HepG2 (cell line): ENCODE measurements around the gene ALDH3B2. TPM values are rescaled to one million over a fixed set of nuclear protein-coding genes. Genes with fewer than 3 reads are reported as not detected.

Source experiments
- CREM ChIP-seq, 2 experiments: sonication (generic) in 1 of 2; formaldehyde crosslinking in 1 of 2; IDR thresholded peaks; 2 replicates each; pipeline versions ENCODE4 v1.4.0 to v1.6.1; 2016 to 2020; ENCODE audit warnings: antibody characterized with exemption in 1 of 2, mild to moderate bottlenecking in 1 of 2, missing genetic modification reagents in 1 of 2
- DMAP1 ChIP-seq: IDR thresholded peaks from 2 replicates; pipeline ENCODE4 v1.6.1; 2016
- DR1 ChIP-seq: sonication (generic); formaldehyde crosslinking; IDR thresholded peaks from 2 replicates; pipeline ENCODE4 v1.8.0; 2021; ENCODE audit warnings: mild to moderate bottlenecking, missing genetic modification reagents, inconsistent platforms
- ELK4 ChIP-seq: sonication (generic); formaldehyde crosslinking; IDR thresholded peaks from 2 replicates; pipeline ENCODE4 v1.9.0; 2021; ENCODE audit warnings: missing genetic modification reagents, borderline replicate concordance
- GATA4 ChIP-seq: sonication (generic); IDR thresholded peaks from 2 replicates; pipeline ENCODE4 v1.6.1; 2016; ENCODE audit warnings: antibody characterized with exemption, low read depth, borderline replicate concordance
- HNRNPK ChIP-seq: fragments of 200-400 bp; formaldehyde crosslinking; IDR thresholded peaks from 2 replicates; pipeline ENCODE4 v1.6.1; 2018; ENCODE audit warnings: low read length, low read depth, moderate library complexity, mild to moderate bottlenecking; ENCODE audit not compliant: poor library complexity, severe bottlenecking
- JUNB ChIP-seq: sonication (generic); formaldehyde crosslinking; IDR thresholded peaks from 2 replicates; pipeline ENCODE4 v1.8.0; 2022; ENCODE audit warnings: missing genetic modification reagents, mild to moderate bottlenecking, borderline replicate concordance
- MAF1 ChIP-seq: sonication (generic); formaldehyde crosslinking; IDR thresholded peaks from 2 replicates; pipeline ENCODE4 v1.5.0; 2020; ENCODE audit warnings: missing genetic modification reagents, borderline replicate concordance
- NFYC ChIP-seq: IDR thresholded peaks from 2 replicates; pipeline ENCODE4 v1.6.1; 2016; ENCODE audit warnings: missing genetic modification reagents, missing compliant biosample characterization
- NR2F6 ChIP-seq, 2 experiments: IDR thresholded peaks; 2 replicates each; pipeline ENCODE4 v1.6.1; 2016; ENCODE audit warnings: antibody characterized with exemption in 1 of 2, mild to moderate bottlenecking in 1 of 2
- PITX1 ChIP-seq: sonication (generic); formaldehyde crosslinking; IDR thresholded peaks from 2 replicates; pipeline ENCODE4 v1.5.1; 2020; ENCODE audit warnings: mild to moderate bottlenecking, missing genetic modification reagents
- POLR2AphosphoS5 ChIP-seq: IDR thresholded peaks from 2 replicates; pipeline ENCODE4 v1.6.1; 2012; ENCODE audit warnings: low read depth, low read length
- SALL2 ChIP-seq: sonication (generic); formaldehyde crosslinking; IDR thresholded peaks from 2 replicates; pipeline ENCODE4 v1.8.1; 2023; ENCODE audit warnings: mild to moderate bottlenecking, missing genetic modification reagents, inconsistent platforms
- SAP130 ChIP-seq: IDR thresholded peaks from 2 replicates; pipeline ENCODE4 v1.6.1; 2016; ENCODE audit warnings: low read depth
- SP5 ChIP-seq: IDR thresholded peaks from 2 replicates; pipeline ENCODE4 v1.6.1; 2016; ENCODE audit warnings: low read depth, borderline replicate concordance
- TARDBP ChIP-seq: sonication (generic); formaldehyde crosslinking; IDR thresholded peaks from 2 replicates; pipeline ENCODE4 v1.8.0; 2022; ENCODE audit warnings: mild to moderate bottlenecking, missing genetic modification reagents
- THAP7 ChIP-seq: sonication (generic); formaldehyde crosslinking; IDR thresholded peaks from 2 replicates; pipeline ENCODE4 v1.8.1; 2023; ENCODE audit warnings: mild to moderate bottlenecking, missing genetic modification reagents
- ZNF362 ChIP-seq: sonication (generic); formaldehyde crosslinking; IDR thresholded peaks from 2 replicates; pipeline ENCODE4 v1.4.0; 2020; ENCODE audit warnings: missing genetic modification reagents, mild to moderate bottlenecking, borderline replicate concordance
- ZNF460 ChIP-seq: sonication (generic); formaldehyde crosslinking; IDR thresholded peaks from 2 replicates; pipeline ENCODE4 v1.5.1; 2020; ENCODE audit warnings: missing genetic modification reagents, mild to moderate bottlenecking, borderline replicate concordance
- ZNF546 ChIP-seq: sonication (generic); formaldehyde crosslinking; conservative IDR thresholded peaks from 2 replicates; pipeline ENCODE4 v1.8.1; 2023; ENCODE audit warnings: mild to moderate bottlenecking, missing genetic modification reagents
- ZNF563 ChIP-seq: sonication (generic); formaldehyde crosslinking; IDR thresholded peaks from 2 replicates; pipeline ENCODE4 v1.8.0; 2022; ENCODE audit warnings: mild to moderate bottlenecking, moderate library complexity, missing genetic modification reagents
- ZNF580 ChIP-seq: IDR thresholded peaks from 2 replicates; pipeline ENCODE4 v1.6.1; 2016; ENCODE audit warnings: low read depth, borderline replicate concordance
- ZNF605 ChIP-seq: sonication (generic); formaldehyde crosslinking; IDR thresholded peaks from 2 replicates; pipeline ENCODE4 v1.8.0; 2022; ENCODE audit warnings: mild to moderate bottlenecking, missing genetic modification reagents
- ZNF772 ChIP-seq: sonication (generic); formaldehyde crosslinking; IDR thresholded peaks from 2 replicates; pipeline ENCODE4 v1.5.0; 2020; ENCODE audit warnings: mild to moderate bottlenecking, missing genetic modification reagents
- polyA plus RNA-seq, 8 experiments: library from polyadenylated mRNA; depleted of rRNA in 3 of 8; stranded (reverse) in 7 of 8; unstranded in 1 of 8; fragments of >200 nt; fragmentation: Illumina TruSeq in 4 of 8; extraction: Trizol in 4 of 8; gene quantifications; 2 replicates each; pipeline versions ENCODE4 v1.2.1 to v1.2.3, GENCODE V29; 2011 to 2016; ENCODE audit warnings: low read depth in 4 of 8, missing spikeins in 1 of 8, mixed read lengths in 1 of 8; ENCODE audit not compliant: insufficient read depth in 1 of 8
- total RNA-seq, 5 experiments: library from RNA; depleted of rRNA; stranded (reverse); fragments of >200 nt; fragmentation: Illumina TruSeq; extraction: Trizol; gene quantifications; 2 replicates each; pipeline ENCODE4 v1.2.3, GENCODE V29; 2016; ENCODE audit warnings: low read depth in 1 of 5
- TF ChIP-seq, protein P1 (sequence below): sonication (generic); formaldehyde crosslinking; IDR thresholded peaks from 2 replicates; pipeline ENCODE4 v1.8.0; 2022; ENCODE audit warnings: missing genetic modification reagents, mild to moderate bottlenecking, borderline replicate concordance

The ALDH3B2 gene
- total and polyA plus RNA-seq, 2 of the 13 experiments (the other 11 are each of a cell fraction or from before 2014, with no cell fraction given) = not detected

DNA sequence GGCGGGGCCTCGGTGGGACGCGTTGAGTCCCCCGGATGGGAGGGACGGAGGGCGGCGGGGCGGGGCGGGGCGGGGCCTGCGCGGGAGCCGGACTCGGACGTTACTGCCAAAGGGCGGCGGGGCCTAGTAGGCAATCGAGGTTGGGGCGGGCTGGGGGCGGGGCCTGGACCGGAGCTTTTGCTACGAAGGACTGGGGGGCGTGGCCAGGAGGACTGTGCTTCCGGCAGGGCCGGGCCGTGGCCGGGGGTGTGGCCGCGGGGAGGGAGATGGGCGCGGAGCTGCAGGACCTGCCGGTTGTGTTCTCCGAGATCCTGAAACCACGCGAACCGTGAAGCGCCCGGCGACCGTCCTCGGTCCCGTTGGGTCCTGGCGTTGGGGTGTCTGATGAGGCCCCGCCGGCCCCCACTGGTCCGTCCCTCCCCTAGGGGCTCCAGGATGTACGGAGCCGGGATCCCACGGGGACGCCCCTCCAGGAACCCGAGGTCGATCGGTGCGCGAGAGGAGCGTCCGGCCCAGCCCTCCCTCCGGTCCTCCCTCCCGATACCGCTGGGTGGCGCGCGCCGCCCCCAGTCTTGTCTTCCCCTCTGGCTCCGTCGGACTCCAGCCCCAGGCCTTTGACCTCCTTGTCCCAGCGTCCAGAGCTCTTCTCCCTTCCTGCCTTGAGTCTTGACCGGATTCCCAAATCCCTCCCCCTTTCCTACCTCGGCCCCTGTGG, 44.0 kb downstream of the ALDH3B2 start (continued):
- TF ChIP-seq NR2F6 (IDR thresholded peaks at IDR 0.05) = peak; percentile 78; the same call in 1 of the 2 replicates
- TF ChIP-seq NR2F6 (CRISPR knock-in tag; IDR thresholded peaks at IDR 0.05) = peak; percentile 83
- 0 out of 2 replicates have a peak, but pooled peaks have one; percentile 79 for TF ChIP-seq MAF1
- TF ChIP-seq ZNF563 = peak; percentile 60; the same call in 1 of the 2 replicates
- TF ChIP-seq SALL2 = 0 out of 2 replicates have a peak, but pooled peaks have one; percentile 27
- peak; percentile 27; the same call in 1 of the 2 replicates for TF ChIP-seq ZNF362
- peak; percentile 33; the same call in 1 of the 2 replicates for TF ChIP-seq GATA4
- TF ChIP-seq, protein P1, sequence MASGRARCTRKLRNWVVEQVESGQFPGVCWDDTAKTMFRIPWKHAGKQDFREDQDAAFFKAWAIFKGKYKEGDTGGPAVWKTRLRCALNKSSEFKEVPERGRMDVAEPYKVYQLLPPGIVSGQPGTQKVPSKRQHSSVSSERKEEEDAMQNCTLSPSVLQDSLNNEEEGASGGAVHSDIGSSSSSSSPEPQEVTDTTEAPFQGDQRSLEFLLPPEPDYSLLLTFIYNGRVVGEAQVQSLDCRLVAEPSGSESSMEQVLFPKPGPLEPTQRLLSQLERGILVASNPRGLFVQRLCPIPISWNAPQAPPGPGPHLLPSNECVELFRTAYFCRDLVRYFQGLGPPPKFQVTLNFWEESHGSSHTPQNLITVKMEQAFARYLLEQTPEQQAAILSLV = no peak; the same call in 1 of the 2 replicates
- TF ChIP-seq PITX1 (CRISPR knock-in tag) = peak; percentile 55; the same call in 1 of the 2 replicates
- TF ChIP-seq THAP7 (CRISPR knock-in tag) = peak; percentile 75; the same call in 1 of the 2 replicates
- TF ChIP-seq ZNF772 (CRISPR knock-in tag) = 0 out of 2 replicates have a peak, but pooled peaks have one; percentile 56
- no peak for TF ChIP-seq NFYC (CRISPR knock-in tag)
- peak; percentile 24; the same call in 1 of the 2 replicates for TF ChIP-seq SP5 (CRISPR knock-in tag)
- no peak for TF ChIP-seq CREM (IDR thresholded peaks at IDR 0.05)
- TF ChIP-seq CREM (CRISPR knock-in tag; IDR thresholded peaks at IDR 0.05) = no peak
- TF ChIP-seq POLR2AphosphoS5 = peak; percentile 69
- peak; percentile 31; the same call in 1 of the 2 replicates for TF ChIP-seq ZNF460
- TF ChIP-seq ZNF605 (CRISPR knock-in tag) = no peak
- no peak for TF ChIP-seq ELK4 (CRISPR knock-in tag)
- peak; percentile 59; the same call in 1 of the 2 replicates for TF ChIP-seq TARDBP (CRISPR knock-in tag)
- peak; percentile 85 for TF ChIP-seq SAP130 (CRISPR knock-in tag)
- peak; percentile 69; the same call in 1 of the 2 replicates for TF ChIP-seq ZNF580 (CRISPR knock-in tag)
- TF ChIP-seq DR1 (CRISPR knock-in tag) = peak; percentile 44; the same call in 1 of the 2 replicates
- TF ChIP-seq DMAP1 (CRISPR knock-in tag) = peak; percentile 54; the same call in 1 of the 2 replicates
- TF ChIP-seq HNRNPK = no peak
- TF ChIP-seq JUNB (CRISPR knock-in tag) = no peak
- TF ChIP-seq ZNF546 (CRISPR knock-in tag) = peak; percentile 68; the same call in 1 of the 2 replicates
